Measurements from ENCODE around the gene MYBPC3. TPM values are rescaled to one million over a fixed set of nuclear protein-coding genes. Genes with fewer than 3 reads are reported as not detected.

The MYBPC3 gene
- total RNA-seq, 1 experiment from 2014 or later: 0.07 TPM

- TF ChIP-seq, protein P1, sequence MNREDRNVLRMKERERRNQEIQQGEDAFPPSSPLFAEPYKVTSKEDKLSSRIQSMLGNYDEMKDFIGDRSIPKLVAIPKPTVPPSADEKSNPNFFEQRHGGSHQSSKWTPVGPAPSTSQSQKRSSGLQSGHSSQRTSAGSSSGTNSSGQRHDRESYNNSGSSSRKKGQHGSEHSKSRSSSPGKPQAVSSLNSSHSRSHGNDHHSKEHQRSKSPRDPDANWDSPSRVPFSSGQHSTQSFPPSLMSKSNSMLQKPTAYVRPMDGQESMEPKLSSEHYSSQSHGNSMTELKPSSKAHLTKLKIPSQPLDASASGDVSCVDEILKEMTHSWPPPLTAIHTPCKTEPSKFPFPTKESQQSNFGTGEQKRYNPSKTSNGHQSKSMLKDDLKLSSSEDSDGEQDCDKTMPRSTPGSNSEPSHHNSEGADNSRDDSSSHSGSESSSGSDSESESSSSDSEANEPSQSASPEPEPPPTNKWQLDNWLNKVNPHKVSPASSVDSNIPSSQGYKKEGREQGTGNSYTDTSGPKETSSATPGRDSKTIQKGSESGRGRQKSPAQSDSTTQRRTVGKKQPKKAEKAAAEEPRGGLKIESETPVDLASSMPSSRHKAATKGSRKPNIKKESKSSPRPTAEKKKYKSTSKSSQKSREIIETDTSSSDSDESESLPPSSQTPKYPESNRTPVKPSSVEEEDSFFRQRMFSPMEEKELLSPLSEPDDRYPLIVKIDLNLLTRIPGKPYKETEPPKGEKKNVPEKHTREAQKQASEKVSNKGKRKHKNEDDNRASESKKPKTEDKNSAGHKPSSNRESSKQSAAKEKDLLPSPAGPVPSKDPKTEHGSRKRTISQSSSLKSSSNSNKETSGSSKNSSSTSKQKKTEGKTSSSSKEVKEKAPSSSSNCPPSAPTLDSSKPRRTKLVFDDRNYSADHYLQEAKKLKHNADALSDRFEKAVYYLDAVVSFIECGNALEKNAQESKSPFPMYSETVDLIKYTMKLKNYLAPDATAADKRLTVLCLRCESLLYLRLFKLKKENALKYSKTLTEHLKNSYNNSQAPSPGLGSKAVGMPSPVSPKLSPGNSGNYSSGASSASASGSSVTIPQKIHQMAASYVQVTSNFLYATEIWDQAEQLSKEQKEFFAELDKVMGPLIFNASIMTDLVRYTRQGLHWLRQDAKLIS (CRISPR knock-in tag; IDR thresholded peaks at IDR 0.05; ENCODE audit: borderline replicate concordance): no peak
- no peak for TF ChIP-seq JUN (CRISPR knock-in tag; IDR thresholded peaks at IDR 0.05)
- TF ChIP-seq, protein P2, sequence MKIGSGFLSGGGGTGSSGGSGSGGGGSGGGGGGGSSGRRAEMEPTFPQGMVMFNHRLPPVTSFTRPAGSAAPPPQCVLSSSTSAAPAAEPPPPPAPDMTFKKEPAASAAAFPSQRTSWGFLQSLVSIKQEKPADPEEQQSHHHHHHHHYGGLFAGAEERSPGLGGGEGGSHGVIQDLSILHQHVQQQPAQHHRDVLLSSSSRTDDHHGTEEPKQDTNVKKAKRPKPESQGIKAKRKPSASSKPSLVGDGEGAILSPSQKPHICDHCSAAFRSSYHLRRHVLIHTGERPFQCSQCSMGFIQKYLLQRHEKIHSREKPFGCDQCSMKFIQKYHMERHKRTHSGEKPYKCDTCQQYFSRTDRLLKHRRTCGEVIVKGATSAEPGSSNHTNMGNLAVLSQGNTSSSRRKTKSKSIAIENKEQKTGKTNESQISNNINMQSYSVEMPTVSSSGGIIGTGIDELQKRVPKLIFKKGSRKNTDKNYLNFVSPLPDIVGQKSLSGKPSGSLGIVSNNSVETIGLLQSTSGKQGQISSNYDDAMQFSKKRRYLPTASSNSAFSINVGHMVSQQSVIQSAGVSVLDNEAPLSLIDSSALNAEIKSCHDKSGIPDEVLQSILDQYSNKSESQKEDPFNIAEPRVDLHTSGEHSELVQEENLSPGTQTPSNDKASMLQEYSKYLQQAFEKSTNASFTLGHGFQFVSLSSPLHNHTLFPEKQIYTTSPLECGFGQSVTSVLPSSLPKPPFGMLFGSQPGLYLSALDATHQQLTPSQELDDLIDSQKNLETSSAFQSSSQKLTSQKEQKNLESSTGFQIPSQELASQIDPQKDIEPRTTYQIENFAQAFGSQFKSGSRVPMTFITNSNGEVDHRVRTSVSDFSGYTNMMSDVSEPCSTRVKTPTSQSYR (CRISPR knock-in tag; IDR thresholded peaks at IDR 0.05): no peak
- TF ChIP-seq, protein P3, sequence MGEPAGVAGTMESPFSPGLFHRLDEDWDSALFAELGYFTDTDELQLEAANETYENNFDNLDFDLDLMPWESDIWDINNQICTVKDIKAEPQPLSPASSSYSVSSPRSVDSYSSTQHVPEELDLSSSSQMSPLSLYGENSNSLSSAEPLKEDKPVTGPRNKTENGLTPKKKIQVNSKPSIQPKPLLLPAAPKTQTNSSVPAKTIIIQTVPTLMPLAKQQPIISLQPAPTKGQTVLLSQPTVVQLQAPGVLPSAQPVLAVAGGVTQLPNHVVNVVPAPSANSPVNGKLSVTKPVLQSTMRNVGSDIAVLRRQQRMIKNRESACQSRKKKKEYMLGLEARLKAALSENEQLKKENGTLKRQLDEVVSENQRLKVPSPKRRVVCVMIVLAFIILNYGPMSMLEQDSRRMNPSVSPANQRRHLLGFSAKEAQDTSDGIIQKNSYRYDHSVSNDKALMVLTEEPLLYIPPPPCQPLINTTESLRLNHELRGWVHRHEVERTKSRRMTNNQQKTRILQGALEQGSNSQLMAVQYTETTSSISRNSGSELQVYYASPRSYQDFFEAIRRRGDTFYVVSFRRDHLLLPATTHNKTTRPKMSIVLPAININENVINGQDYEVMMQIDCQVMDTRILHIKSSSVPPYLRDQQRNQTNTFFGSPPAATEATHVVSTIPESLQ (CRISPR knock-in tag; IDR thresholded peaks at IDR 0.05): no peak
- TF ChIP-seq SMAD3 (CRISPR knock-in tag; IDR thresholded peaks at IDR 0.05; ENCODE audit: borderline replicate concordance): no peak
- TF ChIP-seq, protein P4, sequence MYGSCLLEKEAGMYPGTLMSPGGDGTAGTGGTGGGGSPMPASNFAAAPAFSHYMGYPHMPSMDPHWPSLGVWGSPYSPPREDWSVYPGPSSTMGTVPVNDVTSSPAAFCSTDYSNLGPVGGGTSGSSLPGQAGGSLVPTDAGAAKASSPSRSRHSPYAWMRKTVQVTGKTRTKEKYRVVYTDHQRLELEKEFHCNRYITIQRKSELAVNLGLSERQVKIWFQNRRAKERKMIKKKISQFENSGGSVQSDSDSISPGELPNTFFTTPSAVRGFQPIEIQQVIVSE (CRISPR knock-in tag; IDR thresholded peaks at IDR 0.05; ENCODE audit: borderline replicate concordance): no peak
- no peak for TF ChIP-seq ARID4B (CRISPR knock-in tag; IDR thresholded peaks at IDR 0.05; ENCODE audit: borderline replicate concordance)
- TF ChIP-seq ZNF121 (CRISPR knock-in tag; IDR thresholded peaks at IDR 0.05): no peak
- no peak for TF ChIP-seq ZNF317 (CRISPR knock-in tag; IDR thresholded peaks at IDR 0.05; ENCODE audit: borderline replicate concordance, low read depth)
- TF ChIP-seq, protein P5, sequence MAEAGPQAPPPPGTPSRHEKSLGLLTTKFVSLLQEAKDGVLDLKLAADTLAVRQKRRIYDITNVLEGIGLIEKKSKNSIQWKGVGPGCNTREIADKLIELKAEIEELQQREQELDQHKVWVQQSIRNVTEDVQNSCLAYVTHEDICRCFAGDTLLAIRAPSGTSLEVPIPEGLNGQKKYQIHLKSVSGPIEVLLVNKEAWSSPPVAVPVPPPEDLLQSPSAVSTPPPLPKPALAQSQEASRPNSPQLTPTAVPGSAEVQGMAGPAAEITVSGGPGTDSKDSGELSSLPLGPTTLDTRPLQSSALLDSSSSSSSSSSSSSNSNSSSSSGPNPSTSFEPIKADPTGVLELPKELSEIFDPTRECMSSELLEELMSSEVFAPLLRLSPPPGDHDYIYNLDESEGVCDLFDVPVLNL (CRISPR knock-in tag; IDR thresholded peaks at IDR 0.05; ENCODE audit: borderline replicate concordance, low read depth): no peak
- TF ChIP-seq PREB (CRISPR knock-in tag; IDR thresholded peaks at IDR 0.05; ENCODE audit: borderline replicate concordance): no peak
Observed at GRCh38 chr11:47324520-47324919, 28.0 kb downstream of the MYBPC3 start (continued).

Data from WTC11 (cell line).